ENCODE measurements around the gene SPSB2. TPM values are rescaled to one million over a fixed set of nuclear protein-coding genes. Genes with fewer than 3 reads are reported as not detected.
A peak's percentile ranks its signal among the peaks of the same experiment; 100 is the strongest.

SPSB2 gene
- total and polyA plus RNA-seq, 9 of the 15 experiments (the other 6 are each of a cell fraction or from before 2014, with no cell fraction given): 0.10 to 10.6 (median 1.9) TPM

- TF ChIP-seq USF1 (CRISPR knock-in tag; IDR thresholded peaks at IDR 0.05) (peak; percentile 88), ZBTB17 (CRISPR knock-in tag; IDR thresholded peaks at IDR 0.05) (peak; percentile 92), BACH1 (tag; IDR thresholded peaks at IDR 0.05) (peak; percentile 95), ZNF644 (tag; IDR thresholded peaks at IDR 0.05; ENCODE audit: low read depth) (peak; percentile 99), CC2D1A (IDR thresholded peaks at IDR 0.05) (no peak), MIER1 (IDR thresholded peaks at IDR 0.05; ENCODE audit: low read depth) (no peak), MCM3 (IDR thresholded peaks at IDR 0.05) (no peak), KDM5B (IDR thresholded peaks at IDR 0.05; ENCODE audit: insufficient replicate concordance, low read depth, low read length) (peak; percentile 26), ETV1 (tag; conservative IDR thresholded peaks at IDR 0.05; ENCODE audit: low read depth) (peak; percentile 56; the same call in 1 of the 2 replicates), HLTF (IDR thresholded peaks at IDR 0.05) (0 out of 2 replicates have a peak, but pooled peaks have one; percentile 22), GTF2A2 (tag; IDR thresholded peaks at IDR 0.05) (no peak), SIRT6 (IDR thresholded peaks at IDR 0.05; ENCODE audit: low read depth, low read length) (no peak), BCOR (IDR thresholded peaks at IDR 0.05) (no peak), MITF (IDR thresholded peaks at IDR 0.05) (0 out of 2 replicates have a peak, but pooled peaks have one; percentile 29), AFF1 (IDR thresholded peaks at IDR 0.05; ENCODE audit: low read depth in 1 of 2, partially characterized antibody in 2 of 2) (peak; percentile 92 to 100), ZNF239 (CRISPR knock-in tag; IDR thresholded peaks at IDR 0.05) (peak; percentile 84), ZBTB26 (CRISPR knock-in tag; IDR thresholded peaks at IDR 0.05) (peak; percentile 22; the same call in 1 of the 2 replicates), HSF4 (CRISPR knock-in tag; IDR thresholded peaks at IDR 0.05; ENCODE audit: borderline replicate concordance) (peak; percentile 69; the same call in 1 of the 2 replicates), TAF15 (IDR thresholded peaks at IDR 0.05; ENCODE audit: low read depth, low read length) (no peak)
Measured at GRCh38 chr12:6851921-6852650, 21.0 kb downstream of the SPSB2 start, which contains the start of gene USP5 (continued).

All from K562 (cell line).